Dermis microvascular lymphatic vessel endothelial cell (primary cell): Measurements from ENCODE around the gene DTNB. TPM values are rescaled to one million over a fixed set of nuclear protein-coding genes. Genes with fewer than 3 reads are reported as not detected.

Experiments used
- DNase-seq, 2 donors: peaks; one replicate each; pipeline versions ENCODE4 v3.0.0 to v3.0.0-alpha.2; 2010; ENCODE audit warnings: low read depth in 2 of 2
- total RNA-seq: library from RNA; depleted of rRNA; stranded (reverse); fragments of >200 nt; gene quantifications from 2 replicates; pipeline ENCODE4 v1.2.1, GENCODE V29; 2014

The DTNB gene
- total RNA-seq, 1 donor from 2014 or later: 4.9 TPM

GRCh38 chr2:25343187-25343825 lies 330.1 kb downstream of the DTNB start:
- DNase-seq: no peak

DNA sequence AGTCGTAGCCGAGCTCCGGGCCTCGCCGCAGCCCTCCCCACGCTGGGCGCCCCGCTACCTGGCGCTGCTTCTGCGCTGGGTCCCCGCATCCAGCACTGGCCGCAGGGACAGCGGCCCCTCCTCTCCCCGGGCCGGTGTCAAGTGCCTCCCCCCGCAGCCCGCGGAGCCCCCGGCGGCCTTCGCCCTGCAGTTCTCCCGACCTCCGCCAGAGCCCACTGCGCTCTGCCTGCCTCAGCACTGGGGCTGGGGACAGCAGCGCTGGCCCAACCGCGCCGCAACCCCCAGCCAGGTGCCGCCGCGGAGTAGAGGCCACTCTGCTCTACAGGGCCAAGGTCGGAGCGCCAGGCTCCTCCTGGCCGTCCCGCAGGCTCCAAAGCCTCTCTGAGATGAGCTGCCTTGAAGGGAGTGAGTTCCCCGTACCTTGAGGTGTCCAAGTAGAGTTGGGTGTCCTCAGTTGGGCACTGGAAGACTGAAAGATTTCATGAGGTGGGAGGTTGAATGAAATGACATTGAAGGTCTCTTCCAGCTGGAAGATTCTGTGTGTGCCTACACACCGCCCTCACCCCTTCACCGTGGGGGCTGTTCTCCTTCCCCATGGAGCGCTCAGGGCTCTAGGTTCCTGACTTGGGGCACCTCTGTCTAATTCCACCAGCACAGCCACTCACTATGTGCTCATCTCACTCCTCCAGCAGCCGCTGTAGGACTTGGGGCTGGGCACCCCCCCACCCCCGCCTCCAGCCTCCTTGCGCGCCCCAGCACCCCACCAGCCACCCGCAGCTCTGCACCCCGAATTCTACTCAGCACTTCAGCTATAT lies 330.8 kb downstream of the DTNB start:
- peak; percentile 72 to 90 for DNase-seq

- DNase-seq: peak in 1 of 2 donors; percentile 54
Measured at GRCh38 chr2:25341753-25342371, 331.5 kb downstream of the DTNB start, which contains the start of gene DNMT3A. TSS of gene DNMT3A (minus strand) at chr2:25341925. CDS start at chr2:25313984, 27,941 bp downstream.

GRCh38 chr2:25341011-25341727 lies 332.2 kb downstream of the DTNB start:
- DNase-seq: peak in 1 of 2 donors; percentile 23

DNA sequence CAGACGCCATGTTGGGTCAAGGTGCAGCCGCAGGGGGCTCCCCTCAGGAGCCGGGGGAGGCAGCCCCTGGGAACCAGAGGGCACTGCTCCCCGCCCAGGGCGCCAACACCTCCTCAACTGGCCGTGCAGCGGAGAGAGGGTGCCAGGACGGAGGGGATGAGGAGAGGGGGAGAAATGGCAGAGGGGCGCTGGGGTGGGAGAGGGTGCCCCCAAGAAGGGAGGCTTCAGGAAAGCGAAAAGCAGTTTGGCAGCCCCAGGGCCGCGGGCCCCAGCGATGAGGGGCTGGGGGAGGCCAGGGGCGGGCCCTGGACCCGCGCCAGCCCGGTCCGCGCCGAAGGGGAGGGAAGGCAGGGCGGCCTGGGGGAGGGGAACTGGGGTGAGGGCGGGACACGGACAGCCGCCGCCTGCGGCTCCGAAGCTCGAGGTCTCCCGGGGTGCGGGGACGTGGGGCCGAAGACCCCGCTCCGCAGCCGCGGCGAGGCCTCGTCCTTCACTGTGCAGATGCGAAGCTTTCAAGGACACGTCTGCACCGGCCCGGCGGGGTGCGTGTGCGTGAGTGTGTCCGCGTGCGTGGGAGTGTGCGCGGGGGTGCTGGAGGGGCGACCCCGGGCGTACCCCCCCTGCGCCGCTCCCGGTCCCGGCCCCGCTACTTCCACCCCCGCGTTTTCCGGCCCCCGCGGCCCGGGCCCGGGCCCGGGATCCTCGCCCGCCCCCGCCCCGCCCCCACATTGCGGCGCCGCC lies 333.0 kb downstream of the DTNB start:
- no peak for DNase-seq

DNA sequence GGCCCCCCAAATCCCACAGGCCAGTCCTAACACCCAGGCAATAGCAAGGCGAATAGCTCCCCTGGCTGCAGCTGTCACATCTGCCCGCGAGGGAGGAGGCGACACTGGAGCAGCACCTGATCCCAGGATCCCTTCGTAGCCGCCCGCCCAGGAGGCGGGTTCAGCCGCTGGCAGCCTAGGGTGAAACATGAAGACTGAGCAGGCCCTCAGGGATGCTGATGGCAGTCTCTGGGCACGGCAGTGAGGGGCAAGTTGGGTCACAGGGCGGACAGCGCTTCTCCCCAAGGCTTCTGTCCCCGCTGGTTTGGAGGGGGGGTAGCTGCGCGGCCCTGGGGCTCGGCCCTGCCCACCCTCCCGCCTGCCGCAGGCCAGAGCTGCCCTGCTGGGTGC lies 333.6 kb downstream of the DTNB start:
- DNase-seq: no peak

- DNase-seq: no peak
Measured at GRCh38 chr2:25339211-25339674, 334.1 kb downstream of the DTNB start.

DNA sequence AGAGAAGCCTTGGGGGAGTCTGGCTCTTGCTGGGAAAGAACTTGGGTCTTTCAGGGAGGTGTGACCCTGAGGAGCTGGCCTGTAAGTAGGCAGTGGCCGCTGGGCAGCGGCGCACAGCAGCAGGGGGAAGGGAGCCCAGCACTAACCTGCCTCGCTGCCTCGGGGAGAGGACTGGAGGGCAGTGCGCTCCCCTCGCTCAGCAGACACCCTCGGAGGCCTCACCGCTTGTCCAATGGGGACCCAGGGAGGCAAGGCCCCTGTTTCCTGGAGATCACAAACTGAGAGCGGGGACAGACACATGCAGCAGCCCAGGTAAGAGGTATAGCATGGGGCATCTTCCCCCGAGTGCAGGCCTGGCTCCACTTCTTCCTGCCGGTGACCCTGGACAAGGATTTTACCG lies 335.0 kb downstream of the DTNB start:
- no peak for DNase-seq

GRCh38 chr2:25337891-25338290 lies 335.5 kb downstream of the DTNB start:
- no peak for DNase-seq

- DNase-seq: no peak
Measured at GRCh38 chr2:25337276-25337675, 336.1 kb downstream of the DTNB start.

GRCh38 chr2:25336383-25336841 lies 337.0 kb downstream of the DTNB start:
- no peak for DNase-seq

DNA sequence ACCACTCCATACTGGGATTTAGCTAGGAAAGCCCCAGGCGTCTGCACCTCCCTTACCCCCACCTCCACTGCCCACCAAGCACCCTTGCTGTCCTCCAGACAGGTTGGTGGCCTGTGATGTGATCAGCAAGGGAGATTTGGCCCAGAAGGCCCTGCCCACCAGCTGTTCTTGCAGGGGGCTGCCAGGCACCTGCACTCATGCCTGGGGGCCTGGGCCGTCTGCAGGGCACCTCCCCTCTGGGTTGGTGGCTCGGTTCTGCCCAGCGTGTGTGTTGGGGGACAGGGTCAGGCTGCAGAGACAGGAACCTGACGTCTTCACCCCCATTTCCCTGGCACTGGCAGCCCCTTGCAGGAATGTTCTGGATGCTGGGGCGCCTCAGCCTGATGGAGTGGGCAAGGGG lies 337.4 kb downstream of the DTNB start:
- DNase-seq: no peak

GRCh38 chr2:25335204-25335603 lies 338.2 kb downstream of the DTNB start:
- no peak for DNase-seq

DNA sequence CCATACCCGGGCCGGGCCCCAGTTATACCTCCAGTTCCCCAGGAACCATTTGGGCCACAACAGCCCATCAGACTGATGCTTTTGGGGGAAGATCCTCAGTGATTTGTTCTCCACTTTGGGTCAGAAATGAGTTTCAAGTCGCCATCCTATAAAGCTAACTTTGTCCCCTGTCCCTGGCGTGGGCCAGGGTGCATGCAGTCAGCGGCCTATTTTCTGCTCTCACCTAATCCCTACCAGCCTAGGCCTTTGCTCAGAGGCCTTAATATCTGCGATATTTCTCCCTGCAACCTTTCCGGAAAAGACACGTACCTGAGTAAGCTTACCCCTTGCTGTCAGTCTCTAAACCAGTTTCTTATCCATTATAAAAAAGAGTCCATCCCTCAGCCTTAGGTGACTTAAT lies 338.9 kb downstream of the DTNB start:
- DNase-seq: no peak

GRCh38 chr2:25333981-25334380 lies 339.4 kb downstream of the DTNB start:
- DNase-seq: no peak

DNA sequence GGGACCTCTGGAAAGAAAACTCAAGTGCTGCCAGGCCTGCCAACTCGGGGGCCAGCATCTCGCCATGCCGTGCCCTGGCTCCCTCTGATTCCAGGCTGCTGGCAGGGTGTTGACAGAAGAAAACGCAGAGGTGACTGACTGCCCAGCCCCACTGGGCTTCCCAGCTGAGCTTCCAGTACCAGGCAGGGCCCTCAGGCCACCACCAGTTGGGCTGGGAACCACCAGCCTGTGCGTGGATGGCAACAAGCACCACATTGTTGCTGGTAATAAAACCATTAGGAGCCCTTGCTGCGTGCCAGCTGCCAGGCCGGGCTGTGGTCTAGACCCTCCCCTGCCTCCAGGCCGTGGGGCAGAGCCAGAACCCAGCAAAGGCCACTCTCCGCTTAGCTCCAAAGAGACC lies 340.8 kb downstream of the DTNB start:
- DNase-seq: no peak

GRCh38 chr2:25331686-25332365 lies 341.6 kb downstream of the DTNB start:
- DNase-seq: no peak

- no peak for DNase-seq
Measured at GRCh38 chr2:25330937-25331336, 342.4 kb downstream of the DTNB start.

- no peak for DNase-seq
Measured at GRCh38 chr2:25330273-25330672, 343.1 kb downstream of the DTNB start.
